ENCODE measurements around the gene RPS8.

Gene RPS8

DNA sequence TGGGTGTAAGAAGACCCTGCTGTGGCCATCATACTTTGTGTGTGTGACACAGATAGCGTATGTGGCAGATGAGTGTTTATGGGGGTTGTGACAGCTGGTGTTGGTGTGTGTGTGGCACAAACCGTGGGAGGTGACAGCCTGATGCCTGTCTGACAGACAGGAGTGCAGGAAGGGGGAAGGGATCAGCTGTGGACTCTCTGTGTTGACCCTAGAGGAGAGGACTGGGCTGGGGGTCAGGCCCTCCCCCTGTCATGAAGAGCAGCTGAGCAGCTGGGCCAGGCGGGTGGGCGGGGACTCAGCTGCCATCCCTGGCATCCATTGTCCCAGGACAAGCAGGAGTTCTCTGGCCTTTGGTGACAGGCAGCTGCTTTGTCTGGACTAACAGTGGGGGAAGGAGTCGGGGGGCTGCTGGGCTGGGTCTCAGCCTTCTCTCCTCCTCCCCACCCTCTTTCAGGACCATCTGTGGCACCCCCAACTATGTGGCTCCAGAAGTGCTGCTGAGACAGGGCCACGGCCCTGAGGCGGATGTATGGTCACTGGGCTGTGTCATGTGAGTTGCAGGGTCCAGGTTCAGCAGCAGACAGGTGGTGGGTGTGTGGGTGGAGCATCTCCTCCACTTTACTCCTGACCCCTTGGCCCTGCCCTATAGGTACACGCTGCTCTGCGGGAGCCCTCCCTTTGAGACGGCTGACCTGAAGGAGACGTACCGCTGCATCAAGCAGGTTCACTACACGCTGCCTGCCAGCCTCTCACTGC is 27.1 kb downstream of the RPS8 start:
- H3K4me1 ChIP-seq (ENCODE audit: control extremely low read depth in 1 of 4, control insufficient read depth in 4 of 4, insufficient read depth in 4 of 4, low read length in 3 of 4), result peaks cover 0 to 48% (median 41%) of the 10 kb centered on the region in 4 experiments
- no peak for DNase-seq
- POLR2A ChIA-PET, result interaction anchor here (0.8 kb wide), 1 partner anchor 17 kb away, joined by 3 read pairs; no protein-coding TSS in a partner anchor
- peak overlapping the region in 1 of 7 experiments; percentile 33 for H3K4me3 ChIP-seq (ENCODE audit: control insufficient read depth in 1 of 7, extremely low read depth in 1 of 7, insufficient read depth in 4 of 7, low read depth in 2 of 7, low read length in 6 of 7)
- H3K27me3 ChIP-seq (replicated peaks in 2 of 5; ENCODE audit: control insufficient read depth in 4 of 5, insufficient read depth in 5 of 5, low read length in 4 of 5), result no peaks in the 10 kb centered on the region
- H3K27ac ChIP-seq (ENCODE audit: insufficient read depth in 1 of 2, low read depth in 1 of 2, low read length in 2 of 2, poor library complexity in 1 of 2, severe bottlenecking in 2 of 2), result no peak overlapping the region
- no peaks in the 10 kb centered on the region for H3K9me3 ChIP-seq (ENCODE audit: control extremely low read depth in 1 of 5, control insufficient read depth in 4 of 5, insufficient read depth in 2 of 5, low read depth in 1 of 5, low read length in 4 of 5)
- H3K36me3 ChIP-seq (ENCODE audit: control insufficient read depth in 4 of 4, insufficient read depth in 4 of 4, low read length in 3 of 4), result peaks cover 6 to 45% (median 34%) of the 10 kb centered on the region in 4 experiments
- CTCF ChIA-PET, result interaction anchor here (1.3 to 1.5 kb wide), 2 partner anchors 10 to 11 kb away, joined by 3 to 7 read pairs; no protein-coding TSS in a partner anchor
- WGBS (ENCODE audit: insufficient coverage), result 95% methylated on average over 10 of the region's 13 CpGs

DNA sequence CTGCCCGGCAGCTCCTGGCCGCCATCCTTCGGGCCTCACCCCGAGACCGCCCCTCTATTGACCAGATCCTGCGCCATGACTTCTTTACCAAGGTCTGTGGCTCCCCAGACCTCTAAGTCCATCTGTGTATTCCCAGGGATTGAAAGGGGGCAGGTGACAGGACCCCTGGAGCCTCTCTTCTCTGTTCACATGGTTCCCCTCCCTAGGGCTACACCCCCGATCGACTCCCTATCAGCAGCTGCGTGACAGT is 27.6 kb downstream of the RPS8 start:
- ChIA-PET POLR2A (interaction anchor here (0.8 kb wide), 1 partner anchor 17 kb away, joined by 3 read pairs; no protein-coding TSS in a partner anchor), CTCF (interaction anchor here (1.0 to 1.5 kb wide), 4 partner anchors 10 to 27 kb away, joined by 3 to 7 read pairs (median 3); no protein-coding TSS in a partner anchor)
- Histone ChIP-seq H3K4me3 (ENCODE audit: control insufficient read depth in 1 of 7, extremely low read depth in 1 of 7, insufficient read depth in 4 of 7, low read depth in 2 of 7, low read length in 6 of 7) (no peak overlapping the region), H3K4me1 (ENCODE audit: control extremely low read depth in 1 of 4, control insufficient read depth in 4 of 4, insufficient read depth in 4 of 4, low read length in 3 of 4) (peaks cover 0 to 53% (median 46%) of the 10 kb centered on the region in 4 experiments), H3K36me3 (ENCODE audit: control insufficient read depth in 4 of 4, insufficient read depth in 4 of 4, low read length in 3 of 4) (peaks cover 6 to 45% (median 34%) of the 10 kb centered on the region in 4 experiments), H3K9me3 (ENCODE audit: control extremely low read depth in 1 of 5, control insufficient read depth in 4 of 5, insufficient read depth in 2 of 5, low read depth in 1 of 5, low read length in 4 of 5) (no peaks in the 10 kb centered on the region), H3K27ac (ENCODE audit: insufficient read depth in 1 of 2, low read depth in 1 of 2, low read length in 2 of 2, poor library complexity in 1 of 2, severe bottlenecking in 2 of 2) (no peak overlapping the region), H3K27me3 (replicated peaks in 2 of 5; ENCODE audit: control insufficient read depth in 4 of 5, insufficient read depth in 5 of 5, low read length in 4 of 5) (no peaks in the 10 kb centered on the region)
- 98% methylated on average over 6 of the region's 9 CpGs for WGBS (ENCODE audit: insufficient coverage)
- DNase-seq, result no peak

DNA sequence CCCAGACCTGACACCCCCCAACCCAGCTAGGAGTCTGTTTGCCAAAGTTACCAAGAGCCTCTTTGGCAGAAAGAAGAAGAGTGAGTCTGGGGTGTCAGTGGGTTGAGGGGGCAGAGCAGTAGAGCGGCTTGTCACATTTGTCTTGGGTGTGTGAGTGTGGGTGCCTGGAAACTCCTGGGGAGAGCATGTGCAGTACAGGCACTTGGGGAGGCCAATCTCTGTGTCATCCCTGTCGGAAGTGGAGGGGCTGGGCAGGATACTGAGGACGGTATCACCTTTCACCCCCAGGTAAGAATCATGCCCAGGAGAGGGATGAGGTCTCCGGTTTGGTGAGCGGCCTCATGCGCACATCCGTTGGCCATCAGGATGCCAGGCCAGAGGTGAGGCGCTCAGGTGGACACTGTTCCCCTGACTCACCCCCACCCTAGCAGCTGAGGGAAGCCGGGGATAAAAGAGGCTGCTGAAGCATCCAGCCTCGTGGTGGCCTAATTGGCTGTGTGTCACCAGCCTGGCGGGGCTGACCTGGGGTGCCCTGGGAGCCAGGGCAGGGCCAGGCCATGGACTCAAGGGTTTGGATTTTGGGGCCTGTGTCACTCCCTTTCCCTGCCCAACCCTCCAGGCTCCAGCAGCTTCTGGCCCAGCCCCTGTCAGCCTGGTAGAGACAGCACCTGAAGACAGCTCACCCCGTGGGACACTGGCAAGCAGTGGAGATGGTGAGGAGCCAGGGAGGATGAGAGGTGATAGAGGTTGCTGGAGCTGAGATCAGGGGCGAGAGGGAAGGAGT is 28.2 kb downstream of the RPS8 start:
- H3K9me3 ChIP-seq (ENCODE audit: control extremely low read depth in 1 of 5, control insufficient read depth in 4 of 5, insufficient read depth in 2 of 5, low read depth in 1 of 5, low read length in 4 of 5), result no peaks in the 10 kb centered on the region
- POLR2A ChIA-PET, result no interaction called here
- DNase-seq, result no peak
- no peak overlapping the region for H3K4me3 ChIP-seq (ENCODE audit: control insufficient read depth in 1 of 7, extremely low read depth in 1 of 7, insufficient read depth in 4 of 7, low read depth in 2 of 7, low read length in 6 of 7)
- 100% methylated on average over 3 of the region's 13 CpGs for WGBS (ENCODE audit: insufficient coverage)
- CTCF ChIA-PET, result interaction anchor here (1.0 to 1.5 kb wide), 3 partner anchors 10 to 27 kb away, joined by 3 to 7 read pairs (median 3); no protein-coding TSS in a partner anchor
- no peaks in the 10 kb centered on the region for H3K27me3 ChIP-seq (replicated peaks in 2 of 5; ENCODE audit: control insufficient read depth in 4 of 5, insufficient read depth in 5 of 5, low read length in 4 of 5)
- no peak overlapping the region for H3K27ac ChIP-seq (ENCODE audit: insufficient read depth in 1 of 2, low read depth in 1 of 2, low read length in 2 of 2, poor library complexity in 1 of 2, severe bottlenecking in 2 of 2)
- H3K4me1 ChIP-seq (ENCODE audit: control extremely low read depth in 1 of 4, control insufficient read depth in 4 of 4, insufficient read depth in 4 of 4, low read length in 3 of 4), result peaks cover 0 to 58% (median 52%) of the 10 kb centered on the region in 4 experiments
- H3K36me3 ChIP-seq (ENCODE audit: control insufficient read depth in 4 of 4, insufficient read depth in 4 of 4, low read length in 3 of 4), result peaks cover 6 to 45% (median 34%) of the 10 kb centered on the region in 4 experiments

DNA sequence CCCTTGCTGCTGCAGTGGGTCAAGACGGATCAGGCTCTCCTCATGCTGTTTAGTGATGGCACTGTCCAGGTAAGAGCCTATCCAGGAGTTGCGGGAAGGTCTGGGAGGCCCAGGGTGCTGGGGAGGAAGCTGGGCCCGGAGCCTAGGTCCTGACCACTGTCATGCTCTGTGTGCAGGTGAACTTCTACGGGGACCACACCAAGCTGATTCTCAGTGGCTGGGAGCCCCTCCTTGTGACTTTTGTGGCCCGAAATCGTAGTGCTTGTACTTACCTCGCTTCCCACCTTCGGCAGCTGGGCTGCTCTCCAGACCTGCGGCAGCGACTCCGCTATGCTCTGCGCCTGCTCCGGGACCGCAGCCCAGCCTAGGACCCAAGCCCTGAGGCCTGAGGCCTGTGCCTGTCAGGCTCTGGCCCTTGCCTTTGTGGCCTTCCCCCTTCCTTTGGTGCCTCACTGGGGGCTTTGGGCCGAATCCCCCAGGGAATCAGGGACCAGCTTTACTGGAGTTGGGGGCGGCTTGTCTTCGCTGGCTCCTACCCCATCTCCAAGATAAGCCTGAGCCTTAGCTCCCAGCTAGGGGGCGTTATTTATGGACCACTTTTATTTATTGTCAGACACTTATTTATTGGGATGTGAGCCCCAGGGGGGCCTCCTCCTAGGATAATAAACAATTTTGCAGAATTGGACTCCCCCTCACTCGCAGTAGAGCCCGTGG is 30.1 kb downstream of the RPS8 start:
- Histone ChIP-seq H3K9me3 (ENCODE audit: control extremely low read depth in 1 of 5, control insufficient read depth in 4 of 5, insufficient read depth in 2 of 5, low read depth in 1 of 5, low read length in 4 of 5) (no peaks in the 10 kb centered on the region), H3K4me1 (ENCODE audit: control extremely low read depth in 1 of 4, control insufficient read depth in 4 of 4, insufficient read depth in 4 of 4, low read length in 3 of 4) (peaks cover 11 to 66% (median 64%) of the 10 kb centered on the region in 4 experiments), H3K36me3 (ENCODE audit: control insufficient read depth in 4 of 4, insufficient read depth in 4 of 4, low read length in 3 of 4) (peaks cover 6 to 45% (median 34%) of the 10 kb centered on the region in 4 experiments), H3K27ac (ENCODE audit: insufficient read depth in 1 of 2, low read depth in 1 of 2, low read length in 2 of 2, poor library complexity in 1 of 2, severe bottlenecking in 2 of 2) (no peak overlapping the region), H3K27me3 (replicated peaks in 2 of 5; ENCODE audit: control insufficient read depth in 4 of 5, insufficient read depth in 5 of 5, low read length in 4 of 5) (no peaks in the 10 kb centered on the region), H3K4me3 (ENCODE audit: control insufficient read depth in 1 of 7, extremely low read depth in 1 of 7, insufficient read depth in 4 of 7, low read depth in 2 of 7, low read length in 6 of 7) (no peak overlapping the region)
- no peak for DNase-seq
- ChIA-PET CTCF (interaction anchor here (1.4 to 7.8 kb wide), 4 partner anchors 8 to 17 kb away, joined by 3 to 69 read pairs (median 24); partner anchors contain the start of gene BEST4), POLR2A (interaction anchor here (1.3 to 2.1 kb wide), 2 partner anchors 14 to 75 kb away, joined by 3 to 12 read pairs; partner anchors contain the start of gene RNU5D-1)
- WGBS (ENCODE audit: insufficient coverage), result 97% methylated on average over 15 of the region's 20 CpGs

DNA sequence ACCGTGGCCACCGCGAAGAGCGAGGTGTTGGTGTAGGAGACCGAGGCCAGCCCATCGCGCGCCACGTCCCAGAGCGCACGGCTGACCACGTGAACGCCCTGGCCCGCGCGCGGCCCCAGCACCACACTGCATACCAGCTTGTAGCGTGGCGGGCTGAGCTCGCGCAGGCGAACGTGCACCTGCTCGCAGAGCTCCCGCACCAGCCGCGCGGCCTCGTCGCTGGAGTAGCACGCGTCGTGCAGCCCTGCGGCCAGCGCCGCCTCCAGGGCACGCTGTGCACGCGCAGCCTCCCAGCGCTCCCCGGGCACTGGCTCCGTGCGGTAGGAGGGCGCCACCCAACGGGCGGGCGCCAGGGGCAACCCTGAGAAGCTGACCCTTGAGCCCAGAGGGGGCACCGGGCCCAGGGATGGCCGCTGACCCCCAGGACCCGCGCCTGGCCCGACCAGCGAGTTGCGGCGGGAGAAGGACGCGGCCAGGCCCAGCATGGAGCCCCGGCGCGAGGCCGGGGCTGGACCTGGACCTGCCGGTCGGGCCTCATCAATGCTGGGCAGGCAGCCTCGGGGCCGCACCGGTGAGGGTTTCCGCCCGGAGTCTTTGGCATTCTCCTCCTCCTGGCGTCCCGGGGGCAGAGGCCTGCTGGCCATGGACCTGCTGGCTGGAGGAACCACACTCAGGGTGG is 30.8 kb downstream of the RPS8 start:
- Histone ChIP-seq H3K27ac (ENCODE audit: insufficient read depth in 1 of 2, low read depth in 1 of 2, low read length in 2 of 2, poor library complexity in 1 of 2, severe bottlenecking in 2 of 2) (peak overlapping the region; percentile 92 to 97), H3K4me3 (ENCODE audit: control insufficient read depth in 1 of 7, extremely low read depth in 1 of 7, insufficient read depth in 4 of 7, low read depth in 2 of 7, low read length in 6 of 7) (no peak overlapping the region), H3K9me3 (ENCODE audit: control extremely low read depth in 1 of 5, control insufficient read depth in 4 of 5, insufficient read depth in 2 of 5, low read depth in 1 of 5, low read length in 4 of 5) (no peaks in the 10 kb centered on the region), H3K27me3 (replicated peaks in 2 of 5; ENCODE audit: control insufficient read depth in 4 of 5, insufficient read depth in 5 of 5, low read length in 4 of 5) (no peaks in the 10 kb centered on the region), H3K4me1 (ENCODE audit: control extremely low read depth in 1 of 4, control insufficient read depth in 4 of 4, insufficient read depth in 4 of 4, low read length in 3 of 4) (peaks cover 11 to 67% (median 66%) of the 10 kb centered on the region in 4 experiments), H3K36me3 (ENCODE audit: control insufficient read depth in 4 of 4, insufficient read depth in 4 of 4, low read length in 3 of 4) (peaks cover 6 to 45% (median 34%) of the 10 kb centered on the region in 4 experiments)
- no peak for DNase-seq
- 98% methylated on average over 64 of the region's 70 CpGs for WGBS (ENCODE audit: insufficient coverage)
- ChIA-PET POLR2A (interaction anchor here (1.3 to 2.1 kb wide), 2 partner anchors 13 to 75 kb away, joined by 3 to 12 read pairs; partner anchors contain the start of gene RNU5D-1), CTCF (interaction anchor here (1.8 to 7.8 kb wide), 3 partner anchors 8 to 18 kb away, joined by 6 to 69 read pairs (median 43); partner anchors contain the start of gene BEST4)

DNA sequence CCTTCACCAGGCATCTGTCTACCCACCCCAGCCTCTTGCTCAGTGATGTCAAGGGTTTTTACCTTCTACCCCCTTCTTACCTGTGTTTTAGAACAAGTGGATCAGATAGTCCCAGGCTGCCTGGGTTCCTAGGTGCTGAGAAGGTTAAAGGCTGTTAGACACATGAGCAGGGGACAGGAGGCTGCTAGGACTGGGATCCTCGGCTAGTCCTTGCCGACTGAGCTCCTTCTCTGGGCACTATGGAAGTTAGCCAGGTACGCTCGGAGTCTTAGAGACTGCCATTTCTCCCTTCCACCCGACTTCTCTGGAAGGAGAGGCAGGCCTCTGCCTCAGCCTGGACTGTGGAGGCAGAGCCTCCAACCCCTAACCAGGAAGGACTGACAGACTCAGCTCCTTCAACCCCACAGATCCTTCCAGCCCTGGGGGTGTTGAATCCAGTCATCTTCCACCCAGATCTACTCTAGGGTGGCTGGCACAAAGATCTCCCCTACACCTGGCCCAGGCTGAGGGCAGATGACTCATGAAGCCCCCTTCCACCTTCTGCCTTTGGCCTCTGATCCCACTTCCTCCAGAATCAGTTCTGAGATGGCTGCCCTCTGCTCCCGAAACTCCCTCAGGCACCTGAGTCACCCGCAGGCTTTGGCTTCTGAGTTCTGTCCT is 31.5 kb downstream of the RPS8 start, which contains the start of gene DYNLT4:
Gene DYNLT4, minus strand, starts transcription at position 648 of the 660 bp plus-strand sequence. CDS start 683 bp downstream, outside the sequence.
- Histone ChIP-seq H3K27me3 (replicated peaks in 2 of 5; ENCODE audit: control insufficient read depth in 4 of 5, insufficient read depth in 5 of 5, low read length in 4 of 5) (no peaks in the 10 kb centered on the region), H3K27ac (ENCODE audit: insufficient read depth in 1 of 2, low read depth in 1 of 2, low read length in 2 of 2, poor library complexity in 1 of 2, severe bottlenecking in 2 of 2) (peak within 1 kb of the TSS; percentile 92 to 97), H3K4me1 (ENCODE audit: control extremely low read depth in 1 of 4, control insufficient read depth in 4 of 4, insufficient read depth in 4 of 4, low read length in 3 of 4) (peaks cover 11 to 67% (median 63%) of the 10 kb centered on the region in 4 experiments), H3K36me3 (ENCODE audit: control insufficient read depth in 4 of 4, insufficient read depth in 4 of 4, low read length in 3 of 4) (peaks cover 6 to 45% (median 33%) of the 10 kb centered on the region in 4 experiments), H3K4me3 (ENCODE audit: control insufficient read depth in 1 of 7, extremely low read depth in 1 of 7, insufficient read depth in 4 of 7, low read depth in 2 of 7, low read length in 6 of 7) (peak within 1 kb of the TSS in 3 of 7 experiments; percentile 34 to 54 (median 48)), H3K9me3 (ENCODE audit: control extremely low read depth in 1 of 5, control insufficient read depth in 4 of 5, insufficient read depth in 2 of 5, low read depth in 1 of 5, low read length in 4 of 5) (no peaks in the 10 kb centered on the region)
- DNase-seq, result no peak
- WGBS (ENCODE audit: insufficient coverage), result 92% methylated on average over 7 of the region's 7 CpGs
- POLR2A ChIA-PET, result interaction anchor here (1.0 to 3.2 kb wide), 5 partner anchors 12 to 86 kb away, joined by 4 to 30 read pairs (median 7); partner anchors contain the start of gene RNU5D-1
- CTCF ChIA-PET, result interaction anchor here (5.3 to 7.8 kb wide), 2 partner anchors 14 to 19 kb away, joined by 43 to 69 read pairs; partner anchors contain the start of gene BEST4

All from common myeloid progenitor, CD34-positive (primary cell).